K562 (cell line): ENCODE results near the gene RPP25. TPM values are rescaled to one million over a fixed set of nuclear protein-coding genes. Genes with fewer than 3 reads are reported as not detected.
A peak's percentile ranks its signal among the peaks of the same experiment; 100 is the strongest.

Source experiments
- FOXM1 ChIP-seq, 2 experiments: fragments of 450-650 bp in 1 of 2; sonication (generic) in 1 of 2; formaldehyde crosslinking in 1 of 2; IDR thresholded peaks; 2 replicates each; pipeline versions ENCODE4 v1.6.1 to v1.9.0; 2017 to 2022; ENCODE audit warnings: low read depth in 2 of 2, mild to moderate bottlenecking in 2 of 2, missing genetic modification reagents in 1 of 2, moderate library complexity in 1 of 2
- HMG20B ChIP-seq: fragments of 250-450 bp; sonication (Bioruptor Pico); IDR thresholded peaks from 2 replicates; pipeline ENCODE4 v1.5.0; 2021; ENCODE audit warnings: mild to moderate bottlenecking
- RB1 ChIP-seq: fragments of 450-650 bp; IDR thresholded peaks from 2 replicates; pipeline ENCODE4 v1.6.1; 2017; ENCODE audit warnings: low read depth, mild to moderate bottlenecking
- ZBTB43 ChIP-seq: sonication (generic); formaldehyde crosslinking; IDR thresholded peaks from 2 replicates; pipeline ENCODE4 v1.8.0; 2023; ENCODE audit warnings: mild to moderate bottlenecking, missing genetic modification reagents
- ZNF197 ChIP-seq: fragments of 200-800 bp; sonication (Bioruptor generic); IDR thresholded peaks from 2 replicates; pipeline ENCODE4 v1.6.1; 2016; ENCODE audit warnings: low read depth, missing genetic modification characterization, missing compliant biosample characterization
- polyA plus RNA-seq, 8 experiments: library from polyadenylated mRNA; depleted of rRNA in 4 of 8; stranded (reverse) in 5 of 8; unstranded in 3 of 8; fragments of >200 nt; fragmentation: Nextera tagmentation in 2 of 8; fragmentation: Illumina TruSeq in 1 of 8; extraction: Ambion mirVana in 2 of 8; extraction: Trizol in 1 of 8; gene quantifications; 2 replicates each; pipeline versions ENCODE4 v1.2.1 to v1.2.3, GENCODE V29; 2011 to 2014; ENCODE audit warnings: inconsistent platforms in 1 of 8, missing spikeins in 1 of 8
- total RNA-seq, 7 experiments: library from RNA; depleted of rRNA in 6 of 7; stranded (reverse); fragments of >200 nt in 6 of 7; fragmentation: Illumina TruSeq in 2 of 7; extraction: Trizol in 2 of 7; gene quantifications; 2 replicates each; pipeline versions ENCODE4 v1.2.1 to v1.2.3, GENCODE V29; 2011 to 2021; ENCODE audit warnings: low replicate concordance in 1 of 7
- TF ChIP-seq, protein P1 (sequence below): fragments of 200-600 bp; sonication (generic); IDR thresholded peaks from one replicate; pipeline ENCODE4 v1.6.1; 2012; ENCODE audit warnings: mild to moderate bottlenecking, low read depth, low read length, inconsistent platforms
- TF ChIP-seq, protein P2 (sequence below): sonication (generic); formaldehyde crosslinking; IDR thresholded peaks from 2 replicates; pipeline ENCODE4 v1.8.0; 2023; ENCODE audit warnings: mild to moderate bottlenecking, missing genetic modification reagents

The RPP25 gene
- total and polyA plus RNA-seq, 9 of the 15 experiments (the other 6 are each of a cell fraction or from before 2014, with no cell fraction given) = 1.1 to 12.3 (median 5.6) TPM

DNA sequence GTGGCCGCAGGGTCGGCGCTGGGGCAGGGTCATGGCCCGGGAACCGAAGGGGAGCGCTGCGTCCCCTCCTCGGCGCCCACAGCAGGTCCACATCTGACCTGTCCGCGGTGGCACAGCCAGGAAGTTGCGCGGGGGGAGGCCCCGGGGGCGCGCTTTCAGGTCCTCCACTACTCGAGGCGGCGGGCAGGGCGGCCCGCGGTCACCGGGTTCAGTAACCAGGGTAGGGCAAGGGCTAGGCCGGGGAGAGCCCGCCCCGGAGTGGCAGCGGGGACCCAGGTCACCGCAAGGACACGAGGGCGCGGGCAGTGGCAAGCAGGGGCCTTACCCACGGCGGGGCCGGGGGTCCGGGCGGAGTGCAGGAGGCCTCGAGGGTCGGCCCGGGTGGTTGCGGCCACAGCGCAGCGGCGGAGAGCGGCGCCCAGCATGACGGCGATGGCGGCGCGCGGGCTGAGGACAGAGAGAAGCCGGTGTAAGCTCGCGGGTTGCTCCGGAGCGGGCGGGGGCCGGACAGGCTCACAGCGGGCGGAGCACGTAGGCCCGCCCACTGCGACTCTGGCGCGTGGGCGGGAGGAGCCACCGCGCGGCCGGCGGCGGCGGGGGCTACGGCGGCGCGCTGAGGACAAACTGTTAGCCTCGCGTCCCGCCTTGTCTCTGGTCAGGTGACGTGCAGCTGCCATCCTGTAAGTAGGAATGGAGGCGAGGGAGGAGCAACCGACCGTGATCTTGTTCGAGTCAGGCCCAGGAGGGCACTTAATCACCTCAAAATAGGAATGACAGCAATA is 18.8 kb downstream of the RPP25 start, which contains the start of gene COX5A (continued):
- no peak for TF ChIP-seq ZNF197
- no peak for TF ChIP-seq ZBTB43 (CRISPR knock-in tag)
- TF ChIP-seq, protein P1, sequence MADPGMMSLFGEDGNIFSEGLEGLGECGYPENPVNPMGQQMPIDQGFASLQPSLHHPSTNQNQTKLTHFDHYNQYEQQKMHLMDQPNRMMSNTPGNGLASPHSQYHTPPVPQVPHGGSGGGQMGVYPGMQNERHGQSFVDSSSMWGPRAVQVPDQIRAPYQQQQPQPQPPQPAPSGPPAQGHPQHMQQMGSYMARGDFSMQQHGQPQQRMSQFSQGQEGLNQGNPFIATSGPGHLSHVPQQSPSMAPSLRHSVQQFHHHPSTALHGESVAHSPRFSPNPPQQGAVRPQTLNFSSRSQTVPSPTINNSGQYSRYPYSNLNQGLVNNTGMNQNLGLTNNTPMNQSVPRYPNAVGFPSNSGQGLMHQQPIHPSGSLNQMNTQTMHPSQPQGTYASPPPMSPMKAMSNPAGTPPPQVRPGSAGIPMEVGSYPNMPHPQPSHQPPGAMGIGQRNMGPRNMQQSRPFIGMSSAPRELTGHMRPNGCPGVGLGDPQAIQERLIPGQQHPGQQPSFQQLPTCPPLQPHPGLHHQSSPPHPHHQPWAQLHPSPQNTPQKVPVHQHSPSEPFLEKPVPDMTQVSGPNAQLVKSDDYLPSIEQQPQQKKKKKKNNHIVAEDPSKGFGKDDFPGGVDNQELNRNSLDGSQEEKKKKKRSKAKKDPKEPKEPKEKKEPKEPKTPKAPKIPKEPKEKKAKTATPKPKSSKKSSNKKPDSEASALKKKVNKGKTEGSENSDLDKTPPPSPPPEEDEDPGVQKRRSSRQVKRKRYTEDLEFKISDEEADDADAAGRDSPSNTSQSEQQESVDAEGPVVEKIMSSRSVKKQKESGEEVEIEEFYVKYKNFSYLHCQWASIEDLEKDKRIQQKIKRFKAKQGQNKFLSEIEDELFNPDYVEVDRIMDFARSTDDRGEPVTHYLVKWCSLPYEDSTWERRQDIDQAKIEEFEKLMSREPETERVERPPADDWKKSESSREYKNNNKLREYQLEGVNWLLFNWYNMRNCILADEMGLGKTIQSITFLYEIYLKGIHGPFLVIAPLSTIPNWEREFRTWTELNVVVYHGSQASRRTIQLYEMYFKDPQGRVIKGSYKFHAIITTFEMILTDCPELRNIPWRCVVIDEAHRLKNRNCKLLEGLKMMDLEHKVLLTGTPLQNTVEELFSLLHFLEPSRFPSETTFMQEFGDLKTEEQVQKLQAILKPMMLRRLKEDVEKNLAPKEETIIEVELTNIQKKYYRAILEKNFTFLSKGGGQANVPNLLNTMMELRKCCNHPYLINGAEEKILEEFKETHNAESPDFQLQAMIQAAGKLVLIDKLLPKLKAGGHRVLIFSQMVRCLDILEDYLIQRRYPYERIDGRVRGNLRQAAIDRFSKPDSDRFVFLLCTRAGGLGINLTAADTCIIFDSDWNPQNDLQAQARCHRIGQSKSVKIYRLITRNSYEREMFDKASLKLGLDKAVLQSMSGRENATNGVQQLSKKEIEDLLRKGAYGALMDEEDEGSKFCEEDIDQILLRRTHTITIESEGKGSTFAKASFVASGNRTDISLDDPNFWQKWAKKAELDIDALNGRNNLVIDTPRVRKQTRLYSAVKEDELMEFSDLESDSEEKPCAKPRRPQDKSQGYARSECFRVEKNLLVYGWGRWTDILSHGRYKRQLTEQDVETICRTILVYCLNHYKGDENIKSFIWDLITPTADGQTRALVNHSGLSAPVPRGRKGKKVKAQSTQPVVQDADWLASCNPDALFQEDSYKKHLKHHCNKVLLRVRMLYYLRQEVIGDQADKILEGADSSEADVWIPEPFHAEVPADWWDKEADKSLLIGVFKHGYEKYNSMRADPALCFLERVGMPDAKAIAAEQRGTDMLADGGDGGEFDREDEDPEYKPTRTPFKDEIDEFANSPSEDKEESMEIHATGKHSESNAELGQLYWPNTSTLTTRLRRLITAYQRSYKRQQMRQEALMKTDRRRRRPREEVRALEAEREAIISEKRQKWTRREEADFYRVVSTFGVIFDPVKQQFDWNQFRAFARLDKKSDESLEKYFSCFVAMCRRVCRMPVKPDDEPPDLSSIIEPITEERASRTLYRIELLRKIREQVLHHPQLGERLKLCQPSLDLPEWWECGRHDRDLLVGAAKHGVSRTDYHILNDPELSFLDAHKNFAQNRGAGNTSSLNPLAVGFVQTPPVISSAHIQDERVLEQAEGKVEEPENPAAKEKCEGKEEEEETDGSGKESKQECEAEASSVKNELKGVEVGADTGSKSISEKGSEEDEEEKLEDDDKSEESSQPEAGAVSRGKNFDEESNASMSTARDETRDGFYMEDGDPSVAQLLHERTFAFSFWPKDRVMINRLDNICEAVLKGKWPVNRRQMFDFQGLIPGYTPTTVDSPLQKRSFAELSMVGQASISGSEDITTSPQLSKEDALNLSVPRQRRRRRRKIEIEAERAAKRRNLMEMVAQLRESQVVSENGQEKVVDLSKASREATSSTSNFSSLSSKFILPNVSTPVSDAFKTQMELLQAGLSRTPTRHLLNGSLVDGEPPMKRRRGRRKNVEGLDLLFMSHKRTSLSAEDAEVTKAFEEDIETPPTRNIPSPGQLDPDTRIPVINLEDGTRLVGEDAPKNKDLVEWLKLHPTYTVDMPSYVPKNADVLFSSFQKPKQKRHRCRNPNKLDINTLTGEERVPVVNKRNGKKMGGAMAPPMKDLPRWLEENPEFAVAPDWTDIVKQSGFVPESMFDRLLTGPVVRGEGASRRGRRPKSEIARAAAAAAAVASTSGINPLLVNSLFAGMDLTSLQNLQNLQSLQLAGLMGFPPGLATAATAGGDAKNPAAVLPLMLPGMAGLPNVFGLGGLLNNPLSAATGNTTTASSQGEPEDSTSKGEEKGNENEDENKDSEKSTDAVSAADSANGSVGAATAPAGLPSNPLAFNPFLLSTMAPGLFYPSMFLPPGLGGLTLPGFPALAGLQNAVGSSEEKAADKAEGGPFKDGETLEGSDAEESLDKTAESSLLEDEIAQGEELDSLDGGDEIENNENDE = no peak
- peak; percentile 94; the same call in 1 of the 2 replicates for TF ChIP-seq RB1
- TF ChIP-seq, protein P2, sequence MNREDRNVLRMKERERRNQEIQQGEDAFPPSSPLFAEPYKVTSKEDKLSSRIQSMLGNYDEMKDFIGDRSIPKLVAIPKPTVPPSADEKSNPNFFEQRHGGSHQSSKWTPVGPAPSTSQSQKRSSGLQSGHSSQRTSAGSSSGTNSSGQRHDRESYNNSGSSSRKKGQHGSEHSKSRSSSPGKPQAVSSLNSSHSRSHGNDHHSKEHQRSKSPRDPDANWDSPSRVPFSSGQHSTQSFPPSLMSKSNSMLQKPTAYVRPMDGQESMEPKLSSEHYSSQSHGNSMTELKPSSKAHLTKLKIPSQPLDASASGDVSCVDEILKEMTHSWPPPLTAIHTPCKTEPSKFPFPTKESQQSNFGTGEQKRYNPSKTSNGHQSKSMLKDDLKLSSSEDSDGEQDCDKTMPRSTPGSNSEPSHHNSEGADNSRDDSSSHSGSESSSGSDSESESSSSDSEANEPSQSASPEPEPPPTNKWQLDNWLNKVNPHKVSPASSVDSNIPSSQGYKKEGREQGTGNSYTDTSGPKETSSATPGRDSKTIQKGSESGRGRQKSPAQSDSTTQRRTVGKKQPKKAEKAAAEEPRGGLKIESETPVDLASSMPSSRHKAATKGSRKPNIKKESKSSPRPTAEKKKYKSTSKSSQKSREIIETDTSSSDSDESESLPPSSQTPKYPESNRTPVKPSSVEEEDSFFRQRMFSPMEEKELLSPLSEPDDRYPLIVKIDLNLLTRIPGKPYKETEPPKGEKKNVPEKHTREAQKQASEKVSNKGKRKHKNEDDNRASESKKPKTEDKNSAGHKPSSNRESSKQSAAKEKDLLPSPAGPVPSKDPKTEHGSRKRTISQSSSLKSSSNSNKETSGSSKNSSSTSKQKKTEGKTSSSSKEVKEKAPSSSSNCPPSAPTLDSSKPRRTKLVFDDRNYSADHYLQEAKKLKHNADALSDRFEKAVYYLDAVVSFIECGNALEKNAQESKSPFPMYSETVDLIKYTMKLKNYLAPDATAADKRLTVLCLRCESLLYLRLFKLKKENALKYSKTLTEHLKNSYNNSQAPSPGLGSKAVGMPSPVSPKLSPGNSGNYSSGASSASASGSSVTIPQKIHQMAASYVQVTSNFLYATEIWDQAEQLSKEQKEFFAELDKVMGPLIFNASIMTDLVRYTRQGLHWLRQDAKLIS (CRISPR knock-in tag) = peak; percentile 95
- no peak for TF ChIP-seq HMG20B (CRISPR knock-in tag)
- TF ChIP-seq FOXM1 (IDR thresholded peaks at IDR 0.05; ENCODE audit: low read depth) = no peak
- peak; percentile 90; the same call in 1 of the 2 replicates for TF ChIP-seq FOXM1 (CRISPR knock-in tag; IDR thresholded peaks at IDR 0.05; ENCODE audit: low read depth)
